ENCODE results near the gene SLC44A2.
A peak's percentile ranks its signal among the peaks of the same experiment; 100 is the strongest.

SLC44A2 gene

GRCh38 chr19:10617409-10618121 lies 7.8 kb upstream of the SLC44A2 start:
- no peak for DNase-seq

DNA sequence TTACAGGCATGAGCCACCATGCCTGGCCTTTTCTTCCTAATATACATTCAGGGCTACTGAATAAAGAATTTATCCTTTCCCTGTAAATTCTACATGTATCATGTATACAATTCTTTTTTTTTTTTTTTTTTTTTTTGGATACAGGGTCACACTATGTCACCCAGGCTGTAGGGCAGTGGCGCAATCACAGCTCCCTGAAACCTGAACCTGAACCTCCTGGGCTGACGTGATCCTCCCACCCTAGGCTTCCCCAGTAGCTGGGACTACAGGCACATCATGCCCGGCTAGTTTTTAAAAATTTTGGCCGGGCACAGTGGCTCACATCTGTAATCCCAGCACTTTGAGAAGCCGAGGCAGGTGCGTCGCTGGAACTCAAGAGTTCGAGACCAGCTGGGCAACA lies 6.5 kb upstream of the SLC44A2 start:
- no peak for DNase-seq

DNA sequence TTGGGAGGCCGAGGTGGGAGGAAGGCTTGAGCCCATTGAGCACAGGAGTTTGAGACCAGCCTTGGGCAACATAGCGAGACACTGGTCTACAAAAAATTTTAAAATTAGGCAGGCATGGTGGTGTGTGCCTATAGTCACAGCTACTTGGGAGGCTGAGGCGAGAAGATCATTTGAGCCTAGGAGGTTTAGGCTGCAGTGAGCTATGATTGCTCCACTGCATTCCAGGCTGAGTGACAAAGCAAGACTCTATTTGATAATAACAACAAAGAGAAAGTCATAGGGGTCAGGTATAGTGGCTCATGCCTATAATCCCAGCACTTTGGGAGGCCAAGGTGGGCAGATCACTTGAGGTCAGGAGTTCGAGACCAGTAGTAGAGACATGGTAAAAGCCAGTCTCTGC lies 4.6 kb upstream of the SLC44A2 start:
- no peak for DNase-seq

DNA sequence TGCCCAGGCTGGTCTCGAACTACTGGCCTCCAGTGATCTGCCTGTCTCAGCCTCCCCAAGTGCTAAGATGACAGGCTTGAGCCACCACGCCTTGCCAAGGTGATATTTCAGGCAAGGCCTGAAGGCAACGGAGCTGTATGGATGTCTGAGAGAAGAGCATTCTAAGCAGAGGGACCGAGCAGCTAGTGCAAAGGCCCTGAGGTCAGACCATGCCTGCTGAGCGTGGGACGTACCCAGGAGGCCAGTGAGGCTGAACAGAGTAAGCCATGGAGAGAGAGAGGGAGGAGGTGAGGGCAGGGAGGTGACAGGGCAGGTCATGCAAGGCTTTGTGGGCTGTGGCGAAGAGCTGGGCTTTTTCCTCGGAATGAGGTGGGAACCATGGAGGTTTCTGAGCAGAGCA lies 3.4 kb upstream of the SLC44A2 start:
- DNase-seq: no peak

DNA sequence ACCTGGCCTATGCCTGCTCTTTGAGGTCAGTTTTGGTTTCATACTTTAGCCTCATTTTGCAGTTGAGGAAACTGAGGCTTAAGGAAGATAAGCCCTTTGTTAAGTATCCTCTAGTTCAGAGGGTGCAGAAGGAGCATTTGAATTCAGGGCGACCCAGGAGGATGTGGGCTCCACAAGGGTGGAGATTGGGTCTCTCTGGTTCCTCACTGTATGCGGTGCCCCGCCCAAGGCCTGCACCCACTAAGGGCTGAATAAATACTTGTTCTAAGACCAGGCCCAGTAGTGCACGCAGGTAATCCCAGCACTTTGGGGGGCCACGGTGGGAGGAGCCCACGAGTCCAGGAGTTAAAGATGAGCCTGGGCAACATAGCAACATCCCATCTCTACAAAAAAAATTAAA lies 768 bp upstream of the SLC44A2 start:
- no peak for DNase-seq

DNA sequence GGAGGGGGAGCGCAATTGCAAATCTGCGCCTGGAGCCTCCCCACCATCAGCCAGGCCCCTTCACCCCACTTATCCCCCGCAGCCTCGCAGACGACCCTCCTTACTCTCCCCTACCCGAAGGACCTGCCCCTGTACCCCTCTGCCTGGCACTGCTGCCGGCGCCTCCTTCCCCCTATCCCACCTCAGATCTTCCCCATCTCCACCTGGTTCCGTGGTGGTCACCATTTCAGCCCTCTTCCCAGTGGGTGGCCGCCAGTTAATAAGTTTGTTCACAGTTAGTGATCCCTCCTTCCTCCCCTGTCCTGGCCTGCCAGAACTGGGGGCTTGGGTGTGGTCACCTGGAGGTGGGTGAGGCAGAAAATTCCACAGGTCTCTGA lies 397 bp downstream of the SLC44A2 start:
- no peak for DNase-seq

- no peak for DNase-seq
These were observed 6.5 kb downstream of the SLC44A2 start for GRCh38 chr19:10631874-10632273.

DNA sequence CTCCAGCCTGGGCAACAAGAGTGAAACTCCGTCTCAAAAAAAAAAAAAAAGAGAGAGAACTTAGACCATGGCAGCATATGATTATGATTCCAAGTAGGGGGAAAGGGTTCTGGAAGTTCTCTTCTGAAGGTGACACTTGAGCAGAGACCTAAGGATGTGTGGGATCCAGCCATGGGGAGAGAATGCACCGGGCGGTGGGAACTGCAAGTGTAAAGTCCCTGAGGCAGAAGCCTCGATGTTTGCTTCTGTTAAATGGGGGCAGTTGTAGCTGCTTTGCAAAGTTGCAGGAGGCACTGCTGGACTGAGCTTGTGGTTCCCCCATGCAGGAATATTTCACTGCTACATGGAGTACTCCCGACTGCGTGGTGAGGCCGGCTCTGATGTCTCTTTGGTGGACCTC lies 9.1 kb downstream of the SLC44A2 start:
- no peak for DNase-seq

GRCh38 chr19:10634963-10635362 lies 9.6 kb downstream of the SLC44A2 start:
- DNase-seq: no peak

DNA sequence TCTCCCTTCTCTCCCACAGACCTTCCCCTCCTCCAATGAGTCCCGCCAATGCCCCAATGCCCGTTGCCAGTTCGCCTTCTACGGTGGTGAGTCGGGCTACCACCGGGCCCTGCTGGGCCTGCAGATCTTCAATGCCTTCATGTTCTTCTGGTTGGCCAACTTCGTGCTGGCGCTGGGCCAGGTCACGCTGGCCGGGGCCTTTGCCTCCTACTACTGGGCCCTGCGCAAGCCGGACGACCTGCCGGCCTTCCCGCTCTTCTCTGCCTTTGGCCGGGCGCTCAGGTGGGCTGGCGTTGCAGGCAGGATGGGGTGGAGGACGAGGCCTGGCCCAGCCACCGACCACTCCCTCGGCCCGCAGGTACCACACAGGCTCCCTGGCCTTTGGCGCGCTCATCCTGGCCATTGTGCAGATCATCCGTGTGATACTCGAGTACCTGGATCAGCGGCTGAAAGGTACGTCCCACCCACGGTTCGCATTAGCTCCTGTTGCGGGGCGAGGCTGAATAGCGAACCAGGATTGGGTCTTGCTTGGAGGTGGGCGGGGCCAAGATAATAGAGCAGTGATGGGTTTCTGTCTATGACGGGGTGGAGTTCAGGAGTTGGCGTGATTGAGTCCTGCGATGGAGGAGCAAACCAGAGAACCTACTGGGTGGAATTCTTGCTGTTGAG lies 11.1 kb downstream of the SLC44A2 start:
- DNase-seq: no peak

DNA sequence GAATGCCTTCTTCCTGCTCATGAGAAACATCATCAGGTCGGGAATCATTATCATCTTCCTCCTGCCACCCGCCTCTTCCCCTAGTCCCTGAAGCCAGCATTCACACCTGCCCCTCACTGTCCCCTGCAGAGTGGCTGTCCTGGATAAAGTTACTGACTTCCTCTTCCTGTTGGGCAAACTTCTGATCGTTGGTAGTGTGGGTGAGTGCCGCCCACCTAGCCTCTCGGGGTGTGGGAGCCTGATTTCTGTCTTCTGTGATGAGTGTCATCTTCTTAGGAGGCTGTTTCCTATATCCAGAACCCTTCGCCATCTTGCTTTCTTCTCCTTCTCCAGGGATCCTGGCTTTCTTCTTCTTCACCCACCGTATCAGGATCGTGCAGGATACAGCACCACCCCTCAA lies 12.5 kb downstream of the SLC44A2 start:
- DNase-seq: no peak

DNA sequence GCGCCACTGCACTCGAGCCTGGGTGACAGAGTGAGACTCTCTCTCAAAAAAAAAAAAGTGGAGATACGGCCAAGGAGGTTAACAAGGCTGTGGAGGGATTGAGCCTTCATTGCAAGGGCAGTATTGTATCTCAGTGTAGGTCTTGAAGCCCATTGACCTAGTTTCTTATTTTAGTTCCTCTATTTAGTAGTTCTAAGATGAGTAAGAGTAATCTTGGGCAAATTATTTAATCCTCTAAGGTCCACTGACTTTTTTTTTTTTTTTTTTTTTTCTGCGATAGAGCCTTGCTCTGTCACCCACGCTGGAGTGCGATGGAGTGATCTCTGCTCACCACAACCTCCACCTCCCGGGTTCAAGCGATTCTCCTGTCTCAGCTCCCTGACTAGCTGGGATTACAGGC lies 14.5 kb downstream of the SLC44A2 start:
- no peak for DNase-seq

DNA sequence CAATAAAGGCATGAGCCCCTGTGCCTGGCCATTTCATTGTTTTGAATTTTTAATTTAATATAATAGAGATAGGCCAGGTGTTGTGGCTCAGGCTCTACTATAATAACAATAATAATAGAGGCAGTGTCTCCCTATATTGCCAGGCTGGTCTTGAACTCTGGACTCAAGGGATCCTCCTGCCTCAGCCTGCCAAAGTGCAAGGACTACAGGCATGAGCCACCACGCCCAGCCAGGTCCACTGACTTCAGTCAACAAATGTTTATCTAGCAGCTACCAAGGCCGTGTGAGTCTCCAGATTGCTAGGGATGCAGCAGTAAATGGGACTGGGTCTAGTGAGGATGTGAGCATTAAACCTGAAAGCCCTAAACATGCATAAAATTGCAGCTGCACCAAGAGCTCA lies 15.0 kb downstream of the SLC44A2 start:
- no peak for DNase-seq

- DNase-seq: no peak
These were observed 15.9 kb downstream of the SLC44A2 start for GRCh38 chr19:10641248-10641647.

DNA sequence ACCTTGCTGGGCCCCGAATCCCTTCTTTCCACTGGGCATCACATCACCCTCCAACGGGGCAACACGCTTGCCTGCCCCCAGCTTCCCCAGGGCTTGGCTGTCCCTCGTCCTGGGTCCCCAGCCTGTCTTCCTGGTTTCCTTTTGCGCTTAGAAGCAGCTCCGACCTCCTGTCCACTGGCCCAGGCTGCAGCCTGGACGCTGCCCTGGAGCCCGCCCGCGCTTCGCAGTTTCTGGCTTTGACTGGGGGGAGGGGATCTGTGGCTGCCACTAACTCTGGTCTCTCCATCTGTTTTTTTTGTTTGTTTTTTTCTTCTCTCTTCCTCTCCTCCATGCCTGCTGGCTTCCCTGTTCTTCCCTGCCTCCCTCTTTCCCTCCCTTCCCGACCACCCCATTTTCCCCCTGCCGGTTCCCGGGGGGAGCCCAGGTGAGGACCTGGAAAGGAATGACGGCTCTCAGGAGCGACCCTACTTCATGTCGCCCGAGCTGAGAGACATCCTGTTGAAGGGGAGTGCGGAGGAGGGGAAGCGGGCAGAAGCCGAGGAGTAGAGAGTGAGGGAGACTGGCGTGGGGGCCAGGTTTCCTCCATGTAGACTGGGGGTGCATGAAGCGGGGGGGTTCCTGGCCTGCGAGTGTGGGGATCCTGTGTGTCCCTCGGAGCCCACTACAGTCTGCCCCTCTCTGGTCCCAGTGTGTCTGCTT lies 17.3 kb downstream of the SLC44A2 start:
- DNase-seq: no peak

DNA sequence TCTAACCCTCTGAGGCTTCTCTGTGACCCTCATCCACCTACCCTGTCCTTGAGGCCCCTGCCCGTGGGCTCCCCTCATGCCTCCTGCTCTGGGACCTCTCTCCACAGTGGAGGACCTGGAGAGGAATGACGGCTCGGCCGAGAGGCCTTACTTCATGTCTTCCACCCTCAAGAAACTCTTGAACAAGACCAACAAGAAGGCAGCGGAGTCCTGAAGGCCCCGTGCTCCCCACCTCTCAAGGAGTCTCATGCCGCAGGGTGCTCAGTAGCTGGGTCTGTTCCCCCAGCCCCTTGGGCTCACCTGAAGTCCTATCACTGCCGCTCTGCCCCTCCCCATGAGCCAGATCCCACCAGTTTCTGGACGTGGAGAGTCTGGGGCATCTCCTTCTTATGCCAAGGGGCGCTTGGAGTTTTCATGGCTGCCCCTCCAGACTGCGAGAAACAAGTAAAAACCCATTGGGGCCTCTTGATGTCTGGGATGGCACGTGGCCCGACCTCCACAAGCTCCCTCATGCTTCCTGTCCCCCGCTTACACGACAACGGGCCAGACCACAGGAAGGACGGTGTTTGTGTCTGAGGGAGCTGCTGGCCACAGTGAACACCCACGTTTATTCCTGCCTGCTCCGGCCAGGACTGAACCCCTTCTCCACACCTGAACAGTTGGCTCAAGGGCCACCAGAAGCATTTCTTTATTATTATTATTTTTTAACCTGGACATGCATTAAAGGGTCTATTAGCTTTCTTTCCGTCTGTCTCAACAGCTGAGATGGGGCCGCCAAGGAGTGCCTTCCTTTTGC lies 18.0 kb downstream of the SLC44A2 start:
- no peak for DNase-seq

GRCh38 chr19:10643968-10644259 lies 18.6 kb downstream of the SLC44A2 start:
- DNase-seq: no peak

GRCh38 chr19:10644260-10645007 lies 19.1 kb downstream of the SLC44A2 start:
- peak; percentile 84 for DNase-seq

DNA sequence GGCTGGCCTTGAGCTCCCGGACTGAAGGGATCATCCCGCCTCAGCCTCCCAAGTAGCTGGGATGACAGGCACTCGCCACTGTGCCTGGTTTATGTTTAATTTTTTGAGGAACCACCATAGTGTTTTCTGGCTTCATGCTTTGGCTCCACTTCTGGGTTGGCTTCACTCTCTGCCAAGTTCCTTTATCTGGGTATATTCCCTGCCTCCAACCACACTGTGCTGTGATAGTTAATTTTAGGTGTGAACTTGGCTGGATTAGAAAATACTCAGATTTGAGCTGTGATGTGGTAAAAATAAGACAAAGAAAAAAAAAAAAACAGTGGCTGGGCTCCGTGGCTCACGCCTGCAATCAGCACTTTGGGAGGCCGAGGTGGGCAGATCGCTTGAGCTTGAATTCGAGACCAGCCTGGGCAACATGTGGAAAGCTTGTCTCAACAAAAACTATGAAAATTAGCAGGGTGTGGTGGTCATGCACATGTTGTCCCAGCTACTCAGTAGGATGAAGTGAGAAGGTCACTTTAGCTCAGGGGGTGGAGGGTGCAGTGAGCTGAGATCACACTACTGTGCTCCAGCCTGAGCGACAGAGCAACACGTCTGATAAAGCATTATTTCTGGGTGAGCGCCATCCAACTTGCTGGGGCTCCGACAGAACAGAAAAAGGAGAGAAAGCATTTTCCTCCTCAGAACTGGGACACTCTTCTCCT lies 21.3 kb downstream of the SLC44A2 start:
- DNase-seq: no peak

GRCh38 chr19:10648360-10648759 lies 23.0 kb downstream of the SLC44A2 start:
- no peak for DNase-seq

GRCh38 chr19:10651851-10652250 lies 26.5 kb downstream of the SLC44A2 start:
- no peak for DNase-seq

DNA sequence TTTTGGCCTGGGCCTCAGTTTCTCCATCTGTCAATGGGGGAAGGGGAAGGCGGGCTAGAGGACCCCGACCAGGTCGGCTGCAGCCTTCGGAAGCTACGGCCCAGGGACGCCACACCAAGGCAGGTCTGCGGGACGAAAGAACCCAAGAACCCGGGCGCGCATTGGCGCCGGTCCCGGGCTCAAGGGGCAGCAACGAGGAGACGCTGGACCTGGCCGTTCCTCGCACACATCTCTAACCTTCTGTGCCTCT lies 28.1 kb downstream of the SLC44A2 start:
- no peak for DNase-seq

Data from activated CD4-positive, alpha-beta T cell treated with anti-CD3 and anti-CD28 coated beads, Interleukin-2, Interleukin-6, amounts not matched to agents 100 ng/mL and 50 ng/mL, durations not matched to agents 16 hours and 8 hours (primary cell).